Heart left ventricle (tissue), 16 donors: Measurements from ENCODE around the gene ANXA2. TPM values are rescaled to one million over a fixed set of nuclear protein-coding genes. Genes with fewer than 3 reads are reported as not detected.

Experiments used
- ATAC-seq, 4 donors: fragments of 200-7000 bp; cut with Tn5 transposase; one replicate each; pipeline ENCODE4 v1.9.1; 2020 to 2022; ENCODE audit warnings: moderate library complexity in 4 of 4, mild to moderate bottlenecking in 3 of 4, moderate number of reproducible peaks in 1 of 4
- DNase-seq, 5 donors: peaks; one replicate each; pipeline ENCODE4 v3.0.0-alpha.2; 2020
- H3K27ac ChIP-seq, 12 donors: fragments of 200-600 bp; sonication (generic) in 4 of 12; one replicate each; pipeline versions ENCODE4 v1.5.0 to v1.8.0; 2016 to 2022; ENCODE audit warnings: mild to moderate bottlenecking in 2 of 12
- H3K27me3 ChIP-seq, 9 donors: fragments of 200-600 bp; sonication (generic) in 2 of 9; one replicate each; pipeline versions ENCODE4 v1.5.1 to v1.8.0; 2016 to 2022; ENCODE audit warnings: mild to moderate bottlenecking in 3 of 9
- H3K36me3 ChIP-seq, 9 donors: fragments of 200-600 bp; sonication (generic) in 2 of 9; one replicate each; pipeline versions ENCODE4 v1.5.0 to v1.8.0; 2018 to 2022; ENCODE audit warnings: mild to moderate bottlenecking in 2 of 9
- H3K4me1 ChIP-seq, 12 donors: fragments of 200-600 bp; sonication (generic) in 4 of 12; one replicate each; pipeline versions ENCODE4 v1.5.0 to v1.8.0; 2016 to 2022; ENCODE audit warnings: mild to moderate bottlenecking in 3 of 12
- H3K4me3 ChIP-seq, 12 donors: fragments of 200-600 bp; sonication (generic) in 4 of 12; one replicate each; pipeline versions ENCODE4 v1.5.0 to v1.8.0; 2017 to 2022; ENCODE audit warnings: mild to moderate bottlenecking in 9 of 12, moderate library complexity in 4 of 12
- H3K9me3 ChIP-seq, 12 donors: fragments of 200-600 bp; sonication (generic) in 4 of 12; one replicate each; pipeline versions ENCODE4 v1.5.0 to v1.8.0; 2016 to 2022; ENCODE audit warnings: mild to moderate bottlenecking in 1 of 12
- POLR2A ChIP-seq, 2 donors: fragments of 450-650 bp; IDR thresholded peaks; one replicate each; pipeline ENCODE4 v1.6.1; 2017; ENCODE audit warnings: antibody characterized with exemption in 2 of 2, mild to moderate bottlenecking in 2 of 2, moderate library complexity in 2 of 2
- WGBS, 4 donors: extraction: QIAGEN DNeasy Blood & Tissue Kit in 2 of 4; methylation state at CpG; one replicate each; pipeline versions ENCODE4 v1.1.5 to v1.1.7; 2013 to 2018; 5-methylcytosine and 5-hydroxymethylcytosine counted together
- intact Hi-C, 10 donors: fragments of 100-400 bp; cut with DNase I; formaldehyde crosslinking; loops; one replicate each; pipeline versions ENCODE4 v1.11.1 to v1.14.2; 2022
- polyA plus RNA-seq, 2 donors: library from polyadenylated mRNA; stranded (reverse); fragments of 200-250 nt; gene quantifications; one replicate each; pipeline ENCODE4 v1.2.3, GENCODE V29; 2013
- total RNA-seq, 9 donors: library from RNA; depleted of rRNA in 2 of 9; stranded (reverse); fragments of >200 nt in 2 of 9; fragmentation: NEBNext Ultra II Directional in 3 of 9; extraction: Animal tissue kit (Norgen Biotek cat#: 25700) in 3 of 9; gene quantifications; one replicate each; pipeline versions ENCODE4 v1.1.0 to v1.2.4, GENCODE V29; 2016 to 2023
- TF ChIP-seq, protein P1 (sequence below), 12 donors: fragments of 200-600 bp; sonication (generic) in 4 of 12; IDR thresholded peaks; one replicate each; pipeline versions ENCODE4 v1.5.0 to v1.8.0; 2018 to 2022; ENCODE audit warnings: antibody characterized with exemption in 12 of 12, mild to moderate bottlenecking in 5 of 12
- donor health status: ischemic (EF 13 %, LVEDD 7.1; RV severe dilation, severe dysfunction).
- donor health status: healthy with polysubstance abuse.
- donor health status: DM: no; HTN: yes; CAD: no.
- donor health status: DM: no; HTN: no; CAD: no.
- donor health status: ischemic (EF 25% LVEDD 6.9; RV normal size, moderate dysfunction).
- donor health status: ischemic (EF 25% LVEDD 5.7; RV mildly dilated, moderate dysfunction).
- donor health status: healthy.
- donor health status: DM: yes; HTN: yes; CAD: no.
- donor health status: ischemic (EF 35%, LVEDD 5.7; RV mildly dilated, moderate dysfunction).
- donor health status: nonischemic (EF 11% LVEDD 7.7; RV severe dilation, severe dysfunction).
- donor health status: DM: yes; HTN: yes; CAD: no.
- donor health status: PGD.
- donor health status: ischemic (EF 29% LVEDD 5.4; RV normal size, mild dysfunction).
- donor health status: nonischemic (EF 23%, LVEDD 6.1; RV moderate dilation, normal function).

ANXA2 gene
- total and polyA plus RNA-seq, 11 donors = 106 to 547 (median 207) TPM

DNA sequence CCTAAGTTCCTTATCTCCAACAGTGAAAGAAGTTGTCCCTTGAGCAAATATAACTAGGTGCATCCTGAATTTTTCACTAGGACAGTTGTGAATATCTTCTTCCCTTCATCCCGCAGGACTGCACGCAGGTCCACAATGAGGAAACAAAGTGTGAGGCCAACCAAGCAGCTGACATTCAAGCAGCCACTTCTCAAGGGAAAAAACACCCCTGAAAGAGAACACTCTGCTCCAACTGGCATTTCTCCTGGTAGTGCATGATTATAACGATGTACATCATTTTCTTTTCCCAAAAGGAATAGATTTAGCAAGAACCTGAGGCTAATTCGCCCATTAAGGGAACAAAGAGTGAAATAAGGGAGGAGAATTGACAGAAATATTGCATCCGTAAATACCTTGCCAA is 74.5 kb downstream of the ANXA2 start:
- no peak for DNase-seq
- H3K4me3 ChIP-seq = no peak overlapping the region
- intact Hi-C loops = loop anchor here in 4 of 10 donors (10.0 kb wide), 2 partner anchors 599 to 629 kb away; no protein-coding TSS in a partner anchor
- peaks cover 0 to 44% (median 20%) of the 10 kb centered on the region in 9 donors for H3K27me3 ChIP-seq
- no peaks in the 10 kb centered on the region for H3K36me3 ChIP-seq
- no peak overlapping the region for H3K27ac ChIP-seq
- no peak for TF ChIP-seq POLR2A (IDR thresholded peaks at IDR 0.05)
- TF ChIP-seq, protein P1, sequence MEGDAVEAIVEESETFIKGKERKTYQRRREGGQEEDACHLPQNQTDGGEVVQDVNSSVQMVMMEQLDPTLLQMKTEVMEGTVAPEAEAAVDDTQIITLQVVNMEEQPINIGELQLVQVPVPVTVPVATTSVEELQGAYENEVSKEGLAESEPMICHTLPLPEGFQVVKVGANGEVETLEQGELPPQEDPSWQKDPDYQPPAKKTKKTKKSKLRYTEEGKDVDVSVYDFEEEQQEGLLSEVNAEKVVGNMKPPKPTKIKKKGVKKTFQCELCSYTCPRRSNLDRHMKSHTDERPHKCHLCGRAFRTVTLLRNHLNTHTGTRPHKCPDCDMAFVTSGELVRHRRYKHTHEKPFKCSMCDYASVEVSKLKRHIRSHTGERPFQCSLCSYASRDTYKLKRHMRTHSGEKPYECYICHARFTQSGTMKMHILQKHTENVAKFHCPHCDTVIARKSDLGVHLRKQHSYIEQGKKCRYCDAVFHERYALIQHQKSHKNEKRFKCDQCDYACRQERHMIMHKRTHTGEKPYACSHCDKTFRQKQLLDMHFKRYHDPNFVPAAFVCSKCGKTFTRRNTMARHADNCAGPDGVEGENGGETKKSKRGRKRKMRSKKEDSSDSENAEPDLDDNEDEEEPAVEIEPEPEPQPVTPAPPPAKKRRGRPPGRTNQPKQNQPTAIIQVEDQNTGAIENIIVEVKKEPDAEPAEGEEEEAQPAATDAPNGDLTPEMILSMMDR (IDR thresholded peaks at IDR 0.05) = no peak
- H3K4me1 ChIP-seq = peaks cover 0 to 4% (median 0%) of the 10 kb centered on the region in 12 donors
- ATAC-seq = no peak
- WGBS, 4 donors = 72 to 81% (median 79%) methylated on average over 5 of the region's 5 CpGs
- H3K9me3 ChIP-seq = no peaks in the 10 kb centered on the region

DNA sequence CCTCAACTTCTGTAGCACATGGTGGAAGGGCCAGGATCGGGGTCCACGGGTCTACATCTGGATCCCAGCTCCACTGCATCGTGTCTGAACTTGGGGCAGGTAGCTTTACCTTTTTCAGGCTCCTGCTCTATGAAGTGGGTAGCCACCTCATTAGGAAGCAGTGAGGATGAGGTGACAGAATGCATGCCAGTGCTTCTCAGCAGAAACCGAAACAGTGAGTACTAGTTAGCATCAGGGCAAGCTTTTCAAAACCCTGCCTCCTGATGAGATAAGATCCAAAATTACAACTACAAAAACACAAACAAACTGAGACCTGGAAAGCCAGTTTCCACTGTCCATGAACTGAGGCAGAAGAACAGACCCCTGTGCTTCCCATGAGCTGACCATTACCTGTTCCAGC is 77.4 kb downstream of the ANXA2 start:
- Histone ChIP-seq H3K9me3 (no peaks in the 10 kb centered on the region), H3K36me3 (no peaks in the 10 kb centered on the region), H3K27ac (no peak overlapping the region), H3K4me3 (no peak overlapping the region), H3K4me1 (no peaks in the 10 kb centered on the region), H3K27me3 (peaks cover 0 to 23% (median under 1%) of the 10 kb centered on the region in 9 donors)
- no peak for TF ChIP-seq POLR2A (IDR thresholded peaks at IDR 0.05)
- TF ChIP-seq, protein P1 (IDR thresholded peaks at IDR 0.05) = no peak
- DNase-seq = no peak
- intact Hi-C loops = loop anchor here in 4 of 10 donors (10.0 kb wide), 2 partner anchors 596 to 626 kb away; no protein-coding TSS in a partner anchor
- WGBS, 4 donors = 82 to 90% (median 89%) methylated on average over 4 of the region's 4 CpGs
- no peak for ATAC-seq

DNA sequence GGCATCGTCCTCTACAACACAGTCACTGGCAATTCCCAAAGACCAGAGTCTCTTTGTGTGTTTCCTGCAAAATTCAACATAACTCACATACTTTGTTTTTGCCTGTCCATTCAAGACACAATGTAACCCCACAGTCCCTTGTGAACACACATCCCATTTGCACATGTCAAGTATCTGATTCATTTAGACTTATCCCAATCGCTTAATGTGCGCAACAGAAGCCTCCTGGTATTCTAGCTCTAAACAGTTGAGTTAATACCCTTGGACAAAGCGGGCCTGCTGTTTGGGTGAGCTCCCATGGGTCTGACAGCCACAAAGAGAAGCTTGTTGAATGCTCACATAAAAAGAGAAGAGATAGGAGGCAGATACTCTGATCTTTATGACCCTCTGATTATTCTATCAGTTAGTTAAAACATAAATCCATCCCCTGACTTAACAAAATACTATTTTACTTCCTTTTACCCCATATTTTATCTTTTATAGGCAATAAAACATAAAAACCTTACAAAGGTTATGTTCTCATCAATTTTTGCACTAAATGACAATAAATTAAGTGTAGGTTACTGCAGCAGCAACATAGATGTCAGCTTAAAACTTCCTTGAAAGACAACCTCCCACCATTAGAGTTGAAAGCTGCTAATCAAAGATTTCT is 79.4 kb downstream of the ANXA2 start:
- ATAC-seq = no peak
- TF ChIP-seq POLR2A (IDR thresholded peaks at IDR 0.05) = no peak
- TF ChIP-seq, protein P1 (IDR thresholded peaks at IDR 0.05) = no peak
- 90 to 92% (median 91%) methylated on average over 4 of the region's 4 CpGs for WGBS, 4 donors

DNA sequence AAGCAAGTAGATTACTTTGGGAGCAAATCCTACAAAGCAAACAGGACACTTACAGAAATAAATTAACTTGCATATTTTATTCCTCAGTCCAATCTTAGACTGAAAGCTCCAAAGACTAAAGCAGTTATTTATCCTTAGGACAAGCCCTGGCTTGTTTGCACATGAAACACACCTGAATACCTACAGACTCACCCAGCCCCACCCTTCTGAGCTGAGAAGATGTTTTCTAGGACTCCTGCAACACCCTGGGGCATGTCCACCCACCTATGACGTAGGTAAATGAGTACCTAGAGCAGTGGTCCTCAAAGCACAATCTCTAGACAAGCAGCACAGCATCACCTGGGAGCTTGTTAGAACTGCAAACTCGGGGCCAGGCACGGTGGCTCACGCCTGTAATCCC is 80.8 kb downstream of the ANXA2 start:
- no peaks in the 10 kb centered on the region for H3K4me1 ChIP-seq
- intact Hi-C loops = no loop called here
- whole genome bisulfite sequencing, 4 donors = 65 to 94% (median 91%) methylated on average over 4 of the region's 4 CpGs
- no peaks in the 10 kb centered on the region for H3K9me3 ChIP-seq
- peaks cover 0 to 6% (median 0%) of the 10 kb centered on the region in 9 donors for H3K27me3 ChIP-seq
- TF ChIP-seq, protein P1 (IDR thresholded peaks at IDR 0.05) = no peak
- TF ChIP-seq POLR2A (IDR thresholded peaks at IDR 0.05) = no peak
- no peak overlapping the region for H3K27ac ChIP-seq
- no peaks in the 10 kb centered on the region for H3K36me3 ChIP-seq
- no peak overlapping the region for H3K4me3 ChIP-seq
- no peak for DNase-seq
- no peak for ATAC-seq

More for the DNA sequence above, 79.4 kb downstream of the ANXA2 start:
- peaks cover 0 to 6% (median 0%) of the 10 kb centered on the region in 9 donors for H3K27me3 ChIP-seq
- H3K27ac ChIP-seq = no peak overlapping the region
- no peak overlapping the region for H3K4me3 ChIP-seq
- no peaks in the 10 kb centered on the region for H3K36me3 ChIP-seq
- H3K4me1 ChIP-seq = no peaks in the 10 kb centered on the region
- DNase-seq = no peak
- intact Hi-C loops = no loop called here
- H3K9me3 ChIP-seq = no peaks in the 10 kb centered on the region
